IMR-90 (cell line): ENCODE measurements around the gene ADGRV1.

Experiments
- BHLHE40 ChIP-seq: fragments of 150-350 bp; IDR thresholded peaks from 2 replicates; pipeline ENCODE4 v1.6.1; 2016; ENCODE audit warnings: mild to moderate bottlenecking, low read depth, low read length
- CTCF ChIP-seq: conservative IDR thresholded peaks from 2 replicates; pipeline ENCODE4 v1.5.1; 2012; ENCODE audit warnings: mild to moderate bottlenecking, low read depth, low read length, improper control_type of control experiment
- MAFK ChIP-seq: IDR thresholded peaks from 2 replicates; pipeline ENCODE4 v1.6.1; 2012; ENCODE audit warnings: low read depth, low read length, improper control_type of control experiment
- MXI1 ChIP-seq: IDR thresholded peaks from 2 replicates; pipeline ENCODE4 v1.6.1; 2012; ENCODE audit warnings: low read depth, mild to moderate bottlenecking, low read length, moderate library complexity, borderline replicate concordance
- POLR2A ChIP-seq: IDR thresholded peaks from 2 replicates; pipeline ENCODE4 v1.6.1; 2012; ENCODE audit warnings: mild to moderate bottlenecking, low read depth, low read length
- RFX5 ChIP-seq: IDR thresholded peaks from 2 replicates; pipeline ENCODE4 v1.8.0; 2012; ENCODE audit warnings: low read depth, mild to moderate bottlenecking, low read length, moderate library complexity
- SMC3 ChIP-seq: fragments of 150-350 bp; IDR thresholded peaks from 2 replicates; pipeline ENCODE4 v1.6.1; 2016; ENCODE audit warnings: low read depth, mild to moderate bottlenecking, antibody characterized with exemption, low read length, moderate library complexity
- USF2 ChIP-seq: fragments of 150-350 bp; IDR thresholded peaks from 2 replicates; pipeline ENCODE4 v1.6.1; 2017; ENCODE audit warnings: mild to moderate bottlenecking, antibody characterized with exemption, low read length, low read depth

GRCh38 chr5:90563108-90563507 is 4.5 kb downstream of the ADGRV1 start:
- TF ChIP-seq CTCF (no peak), BHLHE40 (no peak), POLR2A (no peak), SMC3 (no peak), USF2 (no peak), MAFK (no peak), MXI1 (no peak), RFX5 (no peak)
